Subcutaneous adipose tissue (tissue), 4 donors: ENCODE results near the gene GALE. TPM values are rescaled to one million over a fixed set of nuclear protein-coding genes. Genes with fewer than 3 reads are reported as not detected.

ENCODE experiments used
- CTCF ChIP-seq: fragments of 450-650 bp; IDR thresholded peaks from one replicate; pipeline ENCODE4 v1.5.1; 2016; ENCODE audit warnings: low read depth, mild to moderate bottlenecking, control low read depth, antibody characterized with exemption, moderate library complexity
- total RNA-seq, 4 donors: library from RNA; depleted of rRNA; stranded (reverse); fragments of >200 nt; gene quantifications; one replicate each; pipeline ENCODE4 v1.1.0, GENCODE V29; 2016

GALE gene
- total RNA-seq, 4 donors from 2014 or later = 11.9 to 15.8 (median 13.9) TPM

- no peak for TF ChIP-seq CTCF
Observed at GRCh38 chr1:23763041-23763577, 37.4 kb downstream of the GALE start.

DNA sequence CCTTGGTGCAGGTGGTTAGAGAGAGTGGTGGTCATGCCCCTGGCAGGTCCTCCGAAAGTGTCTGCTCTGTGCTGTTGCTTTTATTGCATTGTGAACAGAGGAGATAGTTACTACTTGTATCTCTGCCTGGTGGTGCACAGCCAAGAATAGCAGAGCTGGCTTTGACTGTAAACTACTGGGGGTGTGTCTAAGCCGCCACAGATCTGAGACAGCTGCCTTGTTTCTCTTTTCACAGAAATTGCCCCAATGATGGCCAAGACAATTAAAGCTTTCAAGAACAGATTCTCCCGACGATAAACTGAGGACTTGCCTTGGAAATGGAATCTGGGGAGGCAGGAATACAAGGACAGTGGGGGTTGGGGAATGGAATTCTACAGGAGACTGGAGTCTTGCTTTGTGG lies 41.3 kb downstream of the GALE start:
- TF ChIP-seq CTCF = no peak

DNA sequence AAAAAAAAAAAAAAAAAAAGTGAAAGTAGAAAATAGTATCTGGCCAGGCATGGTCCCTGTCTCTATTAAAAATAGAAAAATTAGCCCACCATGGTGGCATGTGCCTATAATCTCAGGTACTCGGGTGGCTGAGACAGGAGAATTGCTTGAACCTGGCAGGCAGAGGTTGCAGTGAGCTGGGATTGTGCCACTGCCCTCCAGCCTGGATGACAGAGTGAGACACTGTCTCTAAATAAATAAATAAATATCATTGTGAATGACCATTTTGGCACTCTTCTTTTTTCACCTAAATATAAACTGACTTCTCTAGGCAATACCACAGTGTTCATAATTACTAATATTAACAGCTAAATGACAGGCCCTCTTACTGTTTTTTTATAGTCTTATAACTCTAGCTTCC lies 42.7 kb downstream of the GALE start:
- TF ChIP-seq CTCF = no peak

DNA sequence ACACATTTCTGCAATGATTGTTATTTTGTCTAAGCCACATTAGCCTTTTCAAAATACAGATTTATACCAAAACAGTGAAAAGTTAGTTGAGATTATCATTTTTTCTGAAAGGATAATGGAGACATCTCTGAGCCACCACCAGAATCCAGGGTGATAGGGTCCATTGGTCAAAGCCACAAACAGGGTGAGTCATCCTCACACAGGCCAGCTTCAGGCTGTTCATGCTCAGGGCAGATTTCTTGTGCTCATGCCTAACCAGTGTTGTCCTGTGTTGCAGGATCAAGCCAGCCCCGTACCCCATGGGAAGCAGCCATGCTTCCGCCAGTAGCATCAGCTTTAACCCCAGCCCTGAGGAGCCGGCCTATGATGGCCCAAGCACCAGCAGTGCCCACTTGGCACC lies 43.9 kb downstream of the GALE start:
- TF ChIP-seq CTCF = no peak

- TF ChIP-seq CTCF = no peak
Observed at GRCh38 chr1:23752909-23753308, 47.6 kb downstream of the GALE start.

- TF ChIP-seq CTCF = no peak
Observed at GRCh38 chr1:23751815-23752200, 48.7 kb downstream of the GALE start.

DNA sequence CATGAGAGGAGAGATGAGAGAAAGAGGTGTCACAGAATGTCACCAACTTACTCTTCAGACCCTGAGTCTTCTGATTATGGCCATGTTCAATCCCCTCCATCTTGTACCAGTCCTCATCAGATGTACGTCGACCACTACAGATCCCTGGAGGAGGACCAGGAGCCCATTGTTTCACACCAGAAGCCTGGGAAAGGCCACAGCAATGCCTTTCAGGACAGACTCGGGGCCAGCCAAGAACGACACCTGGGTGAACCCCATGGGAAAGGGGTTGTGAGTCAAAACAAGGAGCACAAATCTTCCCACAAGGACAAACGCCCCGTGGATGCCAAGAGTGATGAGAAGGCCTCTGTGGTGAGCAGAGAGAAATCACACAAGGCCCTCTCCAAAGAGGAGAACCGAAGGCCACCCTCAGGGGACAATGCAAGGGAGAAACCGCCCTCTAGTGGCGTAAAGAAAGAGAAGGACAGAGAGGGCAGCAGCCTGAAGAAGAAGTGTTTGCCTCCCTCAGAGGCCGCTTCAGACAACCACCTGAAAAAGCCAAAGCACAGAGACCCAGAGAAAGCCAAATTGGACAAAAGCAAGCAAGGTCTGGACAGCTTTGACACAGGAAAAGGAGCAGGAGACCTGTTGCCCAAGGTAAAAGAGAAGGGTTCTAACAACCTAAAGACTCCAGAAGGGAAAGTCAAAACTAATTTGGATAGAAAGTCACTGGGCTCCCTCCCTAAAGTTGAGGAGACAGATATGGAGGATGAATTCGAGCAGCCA lies 49.3 kb downstream of the GALE start:
- TF ChIP-seq CTCF = no peak
